Measurements from ENCODE around the gene ZNF226.
A peak's percentile ranks its signal among the peaks of the same experiment; 100 is the strongest.
"Not testable (repeated sequence)": the region's sequence is repeated elsewhere in the genome, so short reads cannot be mapped to it uniquely, and the experiment has no call there.

Gene ZNF226

DNA sequence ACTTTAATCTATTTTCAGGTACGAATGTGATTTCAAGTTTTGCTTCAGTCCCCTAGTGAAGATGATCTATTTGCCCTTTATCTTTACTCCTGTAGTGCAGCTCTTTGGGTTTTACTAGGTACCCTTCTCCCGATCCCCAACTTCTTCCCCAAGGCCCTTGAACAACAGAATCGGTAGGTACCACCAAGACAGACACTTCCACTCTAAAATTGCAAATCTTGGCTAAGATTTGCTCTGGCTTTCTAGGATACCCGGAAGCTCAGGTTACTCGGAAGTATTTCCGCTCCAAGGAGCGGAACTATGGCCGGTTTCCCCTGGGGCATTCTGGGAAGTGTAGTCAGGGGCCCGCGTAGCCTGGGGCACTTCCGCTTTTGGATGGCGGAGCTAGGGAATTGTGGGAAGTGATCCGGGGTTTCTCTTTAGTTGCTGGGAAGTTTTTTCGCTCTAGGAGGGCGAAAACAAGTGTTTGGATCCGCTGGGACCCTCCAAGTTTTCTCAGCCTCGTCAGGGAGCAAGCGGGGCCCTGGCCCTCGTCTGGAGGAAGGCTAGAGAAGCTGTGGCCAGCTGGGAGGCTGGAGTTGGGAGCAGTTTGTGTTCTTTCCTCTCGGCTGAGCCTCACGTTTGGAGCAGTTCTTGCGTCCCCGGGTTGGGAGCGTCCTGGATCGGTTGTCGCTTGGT, 42.4 kb downstream of the ZNF226 start:
- DNase-seq (ENCODE audit: low spot score) = peak; percentile 83
- TF ChIP-seq, protein P1, sequence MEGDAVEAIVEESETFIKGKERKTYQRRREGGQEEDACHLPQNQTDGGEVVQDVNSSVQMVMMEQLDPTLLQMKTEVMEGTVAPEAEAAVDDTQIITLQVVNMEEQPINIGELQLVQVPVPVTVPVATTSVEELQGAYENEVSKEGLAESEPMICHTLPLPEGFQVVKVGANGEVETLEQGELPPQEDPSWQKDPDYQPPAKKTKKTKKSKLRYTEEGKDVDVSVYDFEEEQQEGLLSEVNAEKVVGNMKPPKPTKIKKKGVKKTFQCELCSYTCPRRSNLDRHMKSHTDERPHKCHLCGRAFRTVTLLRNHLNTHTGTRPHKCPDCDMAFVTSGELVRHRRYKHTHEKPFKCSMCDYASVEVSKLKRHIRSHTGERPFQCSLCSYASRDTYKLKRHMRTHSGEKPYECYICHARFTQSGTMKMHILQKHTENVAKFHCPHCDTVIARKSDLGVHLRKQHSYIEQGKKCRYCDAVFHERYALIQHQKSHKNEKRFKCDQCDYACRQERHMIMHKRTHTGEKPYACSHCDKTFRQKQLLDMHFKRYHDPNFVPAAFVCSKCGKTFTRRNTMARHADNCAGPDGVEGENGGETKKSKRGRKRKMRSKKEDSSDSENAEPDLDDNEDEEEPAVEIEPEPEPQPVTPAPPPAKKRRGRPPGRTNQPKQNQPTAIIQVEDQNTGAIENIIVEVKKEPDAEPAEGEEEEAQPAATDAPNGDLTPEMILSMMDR (IDR thresholded peaks at IDR 0.05; ENCODE audit: extremely low read depth, insufficient read depth, missing control alignments) = no peak
- in situ Hi-C loops (cut with MboI; ENCODE audit: low pct_unique_long_range_greater_than_20kb, low sequenced_read_pairs, unreplicated experiment) = no loop called here

DNA sequence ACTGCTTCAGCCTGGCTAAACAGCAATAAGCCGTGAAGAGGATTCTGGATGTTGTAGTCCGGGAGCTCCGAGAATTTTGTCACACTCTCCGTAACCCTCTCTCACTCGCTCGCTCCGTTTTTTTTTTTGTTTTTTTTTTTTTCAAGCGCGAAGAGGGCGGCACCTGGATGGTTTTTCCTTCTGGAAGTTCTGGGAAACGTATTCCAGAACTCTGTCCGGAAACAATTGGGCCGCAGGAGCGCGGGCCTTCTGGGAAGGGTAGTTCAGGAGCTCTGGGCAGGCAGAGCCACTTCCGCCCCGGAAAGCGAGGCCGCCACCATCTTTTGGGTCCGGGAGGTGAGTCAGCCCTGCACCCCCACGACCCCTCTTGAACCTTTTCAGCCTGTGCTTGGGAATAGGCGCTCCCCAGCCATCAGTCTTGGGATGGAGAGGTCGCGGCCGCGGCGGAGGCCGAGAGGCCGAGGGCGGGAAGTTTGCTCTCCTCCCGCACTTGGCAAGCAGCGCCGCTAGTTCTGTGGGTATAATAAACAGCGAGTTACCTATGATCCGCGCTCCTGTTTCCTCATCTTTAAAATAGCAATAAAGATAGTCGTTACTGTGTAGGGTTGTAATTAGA, 47.5 kb downstream of the ZNF226 start, which contains the start of gene ZNF227:
Gene ZNF227, plus strand, starts transcription at position 283 of the 616 bp plus-strand sequence. CDS start 5,261 bp downstream, outside the sequence.
- TF ChIP-seq, protein P1 (IDR thresholded peaks at IDR 0.05; ENCODE audit: extremely low read depth, insufficient read depth, missing control alignments) = no peak
- peak; percentile 74 for DNase-seq (ENCODE audit: low spot score)
- in situ Hi-C loops (cut with MboI; ENCODE audit: low pct_unique_long_range_greater_than_20kb, low sequenced_read_pairs, unreplicated experiment) = no loop called here

GRCh38 chr19:44212866-44213346, 48.0 kb downstream of the ZNF226 start:
- TF ChIP-seq, protein P1 (IDR thresholded peaks at IDR 0.05; ENCODE audit: extremely low read depth, insufficient read depth, missing control alignments) = no peak
- in situ Hi-C loops (cut with MboI; ENCODE audit: low pct_unique_long_range_greater_than_20kb, low sequenced_read_pairs, unreplicated experiment) = no loop called here
- DNase-seq (ENCODE audit: low spot score) = no peak

DNA sequence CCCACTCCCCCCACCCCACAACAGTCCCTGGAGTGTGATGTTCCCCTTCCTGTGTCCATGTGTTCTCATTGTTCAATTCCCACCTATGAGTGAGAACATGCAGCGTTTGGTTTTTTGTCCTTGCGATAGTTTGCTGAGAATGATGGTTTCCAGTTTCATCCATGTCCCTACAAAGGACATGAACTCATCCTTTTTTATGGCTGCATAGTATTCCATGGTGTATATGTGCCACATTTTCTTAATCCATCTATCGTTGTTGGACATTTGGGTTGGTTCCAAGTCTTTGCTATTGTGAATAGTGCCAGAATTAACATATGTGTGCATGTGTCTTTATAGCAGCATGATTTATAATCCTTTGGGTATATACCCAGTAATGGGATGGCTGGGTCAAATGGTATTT, 55.0 kb downstream of the ZNF226 start:
- in situ Hi-C loops (cut with MboI; ENCODE audit: low pct_unique_long_range_greater_than_20kb, low sequenced_read_pairs, unreplicated experiment) = not testable (repeated sequence)

GRCh38 chr19:44220761-44221160, 55.9 kb downstream of the ZNF226 start:
- DNase-seq (ENCODE audit: low spot score); in situ Hi-C loops (cut with MboI; ENCODE audit: low pct_unique_long_range_greater_than_20kb, low sequenced_read_pairs, unreplicated experiment): not testable (repeated sequence)

More for the DNA sequence above, 55.0 kb downstream of the ZNF226 start:
- not testable (repeated sequence) for DNase-seq (ENCODE audit: low spot score)

GRCh38 chr19:44221291-44221690, 56.4 kb downstream of the ZNF226 start:
- DNase-seq (ENCODE audit: low spot score); in situ Hi-C loops (cut with MboI; ENCODE audit: low pct_unique_long_range_greater_than_20kb, low sequenced_read_pairs, unreplicated experiment): not testable (repeated sequence)
